Measurements from ENCODE around the gene MOB1B.

The MOB1B gene

GRCh38 chr4:70927502-70928137, 25.5 kb downstream of the MOB1B start:
- peaks cover 45% of the 10 kb centered on the region for H3K4me1 Mint-ChIP-seq
- H3K27ac Mint-ChIP-seq, result peak overlapping the region; percentile 20 to 77 (median 36)
- peaks cover 15% of the 10 kb centered on the region for H3K36me3 Mint-ChIP-seq (ENCODE audit: low read depth)
- no peaks in the 10 kb centered on the region for H3K27me3 Mint-ChIP-seq (ENCODE audit: low read depth)
- H3K4me3 Mint-ChIP-seq, result no peak overlapping the region
- H3K9me3 Mint-ChIP-seq, result no peaks in the 10 kb centered on the region
- TF ChIP-seq, protein P1, sequence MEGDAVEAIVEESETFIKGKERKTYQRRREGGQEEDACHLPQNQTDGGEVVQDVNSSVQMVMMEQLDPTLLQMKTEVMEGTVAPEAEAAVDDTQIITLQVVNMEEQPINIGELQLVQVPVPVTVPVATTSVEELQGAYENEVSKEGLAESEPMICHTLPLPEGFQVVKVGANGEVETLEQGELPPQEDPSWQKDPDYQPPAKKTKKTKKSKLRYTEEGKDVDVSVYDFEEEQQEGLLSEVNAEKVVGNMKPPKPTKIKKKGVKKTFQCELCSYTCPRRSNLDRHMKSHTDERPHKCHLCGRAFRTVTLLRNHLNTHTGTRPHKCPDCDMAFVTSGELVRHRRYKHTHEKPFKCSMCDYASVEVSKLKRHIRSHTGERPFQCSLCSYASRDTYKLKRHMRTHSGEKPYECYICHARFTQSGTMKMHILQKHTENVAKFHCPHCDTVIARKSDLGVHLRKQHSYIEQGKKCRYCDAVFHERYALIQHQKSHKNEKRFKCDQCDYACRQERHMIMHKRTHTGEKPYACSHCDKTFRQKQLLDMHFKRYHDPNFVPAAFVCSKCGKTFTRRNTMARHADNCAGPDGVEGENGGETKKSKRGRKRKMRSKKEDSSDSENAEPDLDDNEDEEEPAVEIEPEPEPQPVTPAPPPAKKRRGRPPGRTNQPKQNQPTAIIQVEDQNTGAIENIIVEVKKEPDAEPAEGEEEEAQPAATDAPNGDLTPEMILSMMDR (IDR thresholded peaks at IDR 0.05; ENCODE audit: unreplicated experiment in 3 of 3), result no peak

DNA sequence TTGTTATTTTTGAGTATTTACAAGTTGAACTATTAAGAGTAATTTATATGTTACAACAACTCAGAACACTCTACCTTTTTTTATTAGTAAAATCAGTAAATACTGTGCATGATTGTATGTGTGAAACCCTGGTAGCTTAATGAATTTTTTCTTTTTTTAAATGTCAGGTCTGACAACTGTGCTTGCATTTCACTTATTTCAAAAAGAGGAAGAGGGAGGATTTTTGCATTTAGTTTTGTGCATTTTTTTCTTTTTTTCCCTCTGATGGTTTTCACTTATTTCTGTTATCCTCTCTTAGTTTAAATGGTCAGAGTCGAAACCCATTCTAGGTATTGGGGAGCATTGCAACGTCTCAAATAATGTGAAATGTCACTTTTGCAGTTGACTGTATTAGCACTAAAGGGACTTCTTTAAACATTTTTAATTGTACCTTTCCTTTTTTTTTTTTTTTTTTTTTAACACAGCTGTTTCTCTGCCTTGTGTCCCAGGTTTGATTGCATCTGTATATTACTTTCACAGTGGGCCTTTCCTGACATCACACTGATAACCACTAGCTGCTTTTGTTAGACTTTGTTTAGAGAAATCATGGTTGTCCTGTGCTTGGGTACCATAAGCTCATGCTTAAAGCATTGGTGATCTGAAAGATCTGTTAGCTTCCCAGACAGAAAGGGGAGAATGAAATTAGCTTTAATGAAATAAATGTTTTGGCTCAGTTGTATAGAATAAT, 28.5 kb downstream of the MOB1B start:
- TF ChIP-seq, protein P1 (IDR thresholded peaks at IDR 0.05; ENCODE audit: unreplicated experiment in 3 of 3), result no peak
- peak overlapping the region; percentile 10 to 61 (median 34) for H3K27ac Mint-ChIP-seq
- no peaks in the 10 kb centered on the region for H3K27me3 Mint-ChIP-seq (ENCODE audit: low read depth)
- peaks cover 27% of the 10 kb centered on the region for H3K4me1 Mint-ChIP-seq
- no peaks in the 10 kb centered on the region for H3K9me3 Mint-ChIP-seq
- no peak overlapping the region for H3K4me3 Mint-ChIP-seq
- H3K36me3 Mint-ChIP-seq (ENCODE audit: low read depth), result peaks cover 22% of the 10 kb centered on the region

GRCh38 chr4:70931347-70931746, 29.2 kb downstream of the MOB1B start:
- Mint-ChIP-seq H3K4me3 (no peak overlapping the region), H3K27ac (peak overlapping the region; percentile 10 to 61 (median 34)), H3K27me3 (ENCODE audit: low read depth) (no peaks in the 10 kb centered on the region), H3K36me3 (ENCODE audit: low read depth) (peaks cover 23% of the 10 kb centered on the region), H3K9me3 (no peaks in the 10 kb centered on the region), H3K4me1 (peaks cover 22% of the 10 kb centered on the region)
- TF ChIP-seq, protein P1 (IDR thresholded peaks at IDR 0.05; ENCODE audit: unreplicated experiment in 3 of 3), result no peak

GRCh38 chr4:70932984-70933383, 30.8 kb downstream of the MOB1B start:
- H3K27ac Mint-ChIP-seq, result no peak overlapping the region
- no peak overlapping the region for H3K4me3 Mint-ChIP-seq
- H3K9me3 Mint-ChIP-seq, result no peaks in the 10 kb centered on the region
- no peaks in the 10 kb centered on the region for H3K27me3 Mint-ChIP-seq (ENCODE audit: low read depth)
- peaks cover 27% of the 10 kb centered on the region for H3K36me3 Mint-ChIP-seq (ENCODE audit: low read depth)
- peaks cover 15% of the 10 kb centered on the region for H3K4me1 Mint-ChIP-seq
- TF ChIP-seq, protein P1 (IDR thresholded peaks at IDR 0.05; ENCODE audit: unreplicated experiment in 3 of 3), result no peak

DNA sequence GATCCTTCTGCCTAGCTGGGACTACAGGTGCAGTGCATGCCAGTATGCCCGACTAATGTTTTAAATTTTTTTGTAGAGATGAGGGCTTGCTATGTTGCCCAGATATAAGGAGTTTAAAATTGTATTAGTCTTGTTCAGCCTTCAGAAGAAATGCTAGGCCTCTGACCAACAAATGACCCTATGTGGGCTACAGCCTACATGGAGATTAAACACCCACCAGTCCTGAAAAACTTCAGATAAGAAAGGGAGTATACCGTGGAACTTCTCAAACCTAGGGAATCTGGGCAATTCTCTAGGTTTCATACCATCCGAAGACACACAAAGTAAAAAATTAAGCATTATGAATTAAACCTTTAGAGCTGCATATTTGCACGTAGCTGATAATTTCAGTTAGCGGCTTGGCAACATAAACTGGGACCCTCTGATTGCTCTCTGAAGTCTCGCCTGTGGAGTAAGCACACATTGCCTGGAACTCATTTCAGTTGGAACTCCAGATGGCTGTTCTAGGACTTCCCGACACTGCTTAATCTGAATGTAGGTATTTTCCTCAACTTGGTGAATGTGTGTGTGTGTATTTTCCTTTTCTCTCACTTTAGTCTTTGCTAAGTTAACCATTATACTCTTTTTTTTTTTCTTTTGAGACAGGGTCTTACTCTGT, 33.0 kb downstream of the MOB1B start:
- H3K27me3 Mint-ChIP-seq (ENCODE audit: low read depth), result no peaks in the 10 kb centered on the region
- peaks cover 10% of the 10 kb centered on the region for H3K4me1 Mint-ChIP-seq
- no peak overlapping the region for H3K4me3 Mint-ChIP-seq
- H3K9me3 Mint-ChIP-seq, result peaks cover 3% of the 10 kb centered on the region
- TF ChIP-seq, protein P1 (IDR thresholded peaks at IDR 0.05; ENCODE audit: unreplicated experiment in 3 of 3), result no peak
- peak overlapping the region in 1 of 3 experiments; percentile 43 for H3K27ac Mint-ChIP-seq
- H3K36me3 Mint-ChIP-seq (ENCODE audit: low read depth), result peaks cover 30% of the 10 kb centered on the region
